ENCODE results near the gene COG5.
"Not testable (repeated sequence)": the region's sequence is repeated elsewhere in the genome, so short reads cannot be mapped to it uniquely, and the experiment has no call there.

Gene COG5

DNA sequence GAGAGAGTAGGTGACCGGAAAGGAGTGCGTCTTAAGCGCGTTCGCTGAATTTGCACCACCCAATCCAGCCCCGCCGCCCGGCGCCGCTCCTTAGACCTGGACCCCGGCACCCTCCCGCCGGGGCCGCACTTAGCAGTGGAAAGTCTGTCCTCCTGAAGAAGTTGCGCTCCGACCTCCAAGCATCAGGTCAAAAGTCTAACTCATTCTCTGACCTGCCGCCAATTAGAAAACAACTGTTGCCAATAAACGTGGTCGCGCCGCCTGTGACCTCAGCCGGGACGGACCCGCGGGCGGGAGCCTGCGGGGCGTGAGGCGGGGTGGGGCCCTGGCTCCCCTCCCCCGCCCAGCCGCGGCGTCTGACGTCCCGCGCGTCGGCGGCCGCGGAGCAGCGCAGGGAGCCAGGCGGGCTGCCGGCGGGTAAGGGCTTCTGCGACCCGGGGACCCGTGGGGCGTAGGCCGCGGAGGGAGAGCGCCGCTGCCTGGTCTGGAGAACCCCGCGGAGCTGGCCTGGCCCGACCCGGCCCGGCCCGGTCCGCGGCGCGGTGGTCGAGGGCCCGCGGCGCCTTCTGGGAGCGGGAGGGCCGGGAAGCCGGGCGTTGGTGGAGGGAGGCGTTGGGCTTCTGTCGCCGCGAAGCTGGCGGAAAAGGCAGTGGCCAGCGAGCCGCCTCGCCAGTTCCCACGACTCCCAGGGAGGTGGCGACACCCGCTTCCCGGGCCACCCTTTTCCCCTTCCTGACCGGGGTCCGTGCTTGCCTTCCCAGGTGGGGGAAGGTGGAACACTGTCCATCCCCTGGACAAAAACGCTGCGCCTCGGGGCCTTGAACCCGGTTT, 16.4 kb upstream of the COG5 start, which contains the start of gene BCAP29:
Gene BCAP29, plus strand, starts transcription at position 362 of the 831 bp plus-strand sequence. CDS start 527 bp downstream, outside the sequence.
- peak; percentile 48 for DNase-seq (ENCODE audit: low read depth)

DNA sequence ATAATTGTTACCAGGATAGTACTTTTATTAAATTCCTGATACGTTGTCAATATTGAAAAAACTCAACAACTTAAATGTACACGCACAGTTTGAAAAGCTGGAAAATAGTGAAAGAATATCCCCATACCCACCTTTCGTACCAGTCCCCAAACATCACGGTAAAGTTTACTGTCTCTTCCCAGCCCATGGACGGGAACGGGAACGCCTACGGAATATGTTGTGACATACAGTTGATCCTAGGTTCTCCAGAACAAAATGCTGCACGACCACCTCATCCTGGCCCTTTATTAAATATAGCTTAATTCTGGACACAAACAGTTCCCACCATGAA, 15.8 kb upstream of the COG5 start:
- no peak for DNase-seq (ENCODE audit: low read depth)

DNA sequence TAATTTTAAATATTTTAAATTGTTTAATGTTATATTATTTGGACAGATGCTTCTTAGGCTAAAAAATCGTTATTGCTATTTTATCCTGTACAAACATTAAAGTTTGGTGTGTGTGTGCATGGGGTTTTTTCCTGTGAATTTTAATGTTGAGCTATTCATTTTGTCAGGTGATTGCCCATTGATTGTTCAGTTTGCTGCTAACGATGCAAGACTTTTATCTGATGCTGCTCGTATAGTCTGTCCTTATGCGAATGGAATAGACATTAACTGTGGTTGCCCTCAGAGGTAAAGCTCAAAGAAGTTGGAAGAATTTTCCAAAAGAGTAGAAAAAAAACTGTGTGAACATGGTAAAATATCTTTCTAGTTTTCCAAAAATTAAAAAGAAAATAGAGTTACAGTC, 9.8 kb upstream of the COG5 start:
- no peak for DNase-seq (ENCODE audit: low read depth)

DNA sequence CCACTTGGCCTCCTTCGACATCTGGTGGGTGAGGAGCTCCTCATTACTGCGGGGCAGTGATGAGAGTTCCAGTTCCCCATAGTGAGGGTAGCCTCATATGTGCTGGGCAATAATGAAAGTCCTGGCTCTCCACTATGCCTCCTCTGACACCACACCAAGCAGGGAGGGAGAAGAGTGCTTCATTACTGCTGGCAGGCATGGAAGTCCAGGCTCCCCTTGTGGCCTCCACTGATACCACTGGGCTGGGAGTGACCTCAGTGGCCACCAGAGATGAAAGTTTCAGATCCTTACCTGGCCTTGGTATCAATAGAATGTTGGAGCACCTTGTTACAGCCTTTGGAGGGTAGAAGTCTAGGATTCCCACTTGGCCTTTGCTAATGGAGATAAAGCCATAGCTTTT, 6.6 kb upstream of the COG5 start:
- DNase-seq (ENCODE audit: low read depth), result no peak

- no peak for DNase-seq (ENCODE audit: low read depth)
These were observed 1.0 kb upstream of the COG5 start for GRCh38 chr7:107564553-107565298.

- no peak for DNase-seq (ENCODE audit: low read depth)
These were observed 492 bp downstream of the COG5 start for GRCh38 chr7:107563081-107563774.

DNA sequence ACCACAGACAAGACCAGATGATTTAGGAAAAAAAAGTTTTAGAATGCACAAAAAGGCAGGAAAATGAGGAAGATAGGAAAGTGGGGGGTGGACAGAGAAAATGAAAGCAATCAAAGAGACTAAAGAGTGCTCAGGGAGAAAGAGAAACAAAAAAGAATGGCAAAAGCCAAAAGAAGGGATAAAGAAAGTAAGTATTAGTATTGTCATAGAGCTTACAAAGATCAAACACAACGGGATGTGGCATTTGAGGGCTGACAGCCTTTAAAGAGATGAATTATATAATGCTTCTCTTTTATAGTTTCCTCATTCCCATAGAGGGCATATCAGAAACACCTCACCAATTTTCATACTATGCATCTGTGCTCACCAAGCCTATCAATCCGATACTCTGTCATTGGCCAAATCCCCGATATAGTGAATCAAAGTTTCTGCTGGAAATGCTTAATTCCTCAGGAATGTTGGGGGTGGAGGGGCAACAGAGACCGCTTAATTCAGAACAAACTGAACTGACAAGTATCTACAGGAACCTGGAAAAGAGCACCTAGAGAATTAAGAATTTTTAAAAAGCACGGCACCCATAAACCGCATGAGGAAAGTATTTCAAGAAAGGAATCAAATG, 2.7 kb downstream of the COG5 start:
- peak; percentile 45 for DNase-seq (ENCODE audit: low read depth)

DNA sequence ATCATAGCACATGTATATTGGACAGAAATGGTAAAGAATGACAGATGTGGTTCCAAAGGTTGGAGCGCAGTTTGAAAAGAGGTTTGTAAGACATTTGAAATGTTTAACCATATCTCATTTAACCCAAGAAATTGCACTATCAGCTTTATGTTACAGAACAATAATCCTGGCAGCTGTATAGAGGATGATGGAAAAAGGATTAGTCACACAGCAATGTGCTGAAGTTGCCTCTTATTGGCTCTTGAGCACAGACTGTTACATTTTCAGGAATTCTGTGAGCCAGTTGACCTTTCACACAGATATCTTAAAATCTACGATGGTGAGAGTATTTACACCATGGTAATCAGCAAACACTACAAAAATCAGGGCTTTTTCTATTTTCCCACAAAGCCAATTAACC, 3.9 kb downstream of the COG5 start:
- no peak for DNase-seq (ENCODE audit: low read depth)

DNA sequence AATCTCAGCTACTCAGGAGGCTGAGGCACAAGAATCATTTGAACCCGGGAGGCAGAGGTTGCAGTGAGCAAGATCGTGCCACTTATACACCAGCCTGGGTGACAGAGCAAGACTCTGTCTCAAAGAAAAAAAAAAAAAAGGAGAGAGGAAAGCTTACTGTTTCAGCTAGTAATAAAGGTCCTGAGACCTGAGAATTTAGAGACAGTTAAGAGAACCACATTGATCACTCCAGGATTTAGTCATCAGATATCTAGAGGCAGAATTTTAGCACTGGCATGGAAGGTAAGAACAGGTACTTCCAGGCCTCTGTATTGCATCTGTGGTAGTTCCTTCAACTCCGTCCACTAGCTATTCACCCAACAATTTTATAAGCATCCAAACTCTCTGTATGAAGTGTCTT, 7.8 kb downstream of the COG5 start:
- no peak for DNase-seq (ENCODE audit: low read depth)

- DNase-seq (ENCODE audit: low read depth), result no peak
These were observed 11.8 kb downstream of the COG5 start for GRCh38 chr7:107551936-107552335.

DNA sequence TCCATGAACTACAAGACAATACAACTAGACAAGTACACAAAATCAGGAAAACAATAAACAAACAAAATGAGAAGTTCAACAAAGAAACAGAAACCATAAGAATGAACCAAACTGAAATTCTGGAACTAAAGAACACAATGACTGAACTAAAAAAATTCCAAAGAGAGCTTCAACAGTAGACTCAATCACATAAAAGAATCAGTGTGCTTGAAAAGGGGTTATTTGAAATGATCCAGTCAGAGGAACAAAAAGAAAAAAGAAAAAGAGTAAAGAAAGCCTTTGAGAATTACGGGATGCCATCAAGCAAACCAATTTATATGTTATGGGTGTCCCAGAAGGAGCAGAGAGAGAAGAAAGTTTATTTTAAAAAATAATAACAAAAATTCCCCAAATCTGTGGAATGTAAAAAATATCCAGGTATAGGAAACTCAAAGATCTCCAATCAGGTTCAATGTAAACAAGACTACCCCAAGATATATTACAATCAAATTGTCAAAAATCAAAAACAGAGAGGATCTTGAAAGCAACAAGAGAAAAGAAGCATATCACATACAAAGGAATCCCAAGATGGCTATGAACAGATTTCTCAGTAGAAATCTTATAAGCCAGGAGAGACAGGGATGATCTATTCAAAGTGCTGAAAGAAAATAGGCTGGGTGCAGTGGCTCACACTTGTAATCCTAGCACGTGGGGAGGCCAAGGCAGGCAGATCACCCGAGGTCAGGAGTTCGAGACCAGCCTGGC, 18.7 kb downstream of the COG5 start:
- DNase-seq (ENCODE audit: low read depth), result no peak

- DNase-seq (ENCODE audit: low read depth), result no peak
These were observed 20.3 kb downstream of the COG5 start for GRCh38 chr7:107543338-107543993.

GRCh38 chr7:107538001-107538400, 25.7 kb downstream of the COG5 start:
- DNase-seq (ENCODE audit: low read depth), result no peak

DNA sequence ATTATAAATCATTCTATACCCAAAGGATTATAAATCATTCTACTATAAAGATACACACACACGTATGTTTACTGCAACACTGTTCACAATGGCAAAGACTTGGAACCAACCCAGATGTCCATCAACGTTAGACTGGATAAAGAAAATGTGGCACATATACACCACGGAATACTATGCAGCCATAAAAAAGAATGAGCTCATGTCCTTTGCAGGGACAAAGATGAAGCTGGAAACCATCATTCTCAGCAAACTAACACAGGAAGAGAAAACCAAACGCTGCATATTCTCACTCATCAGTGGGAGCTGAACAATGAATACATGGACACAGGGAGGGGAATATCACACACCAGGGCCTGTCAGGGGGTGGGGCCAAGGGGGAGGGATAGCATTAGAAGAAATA, 26.5 kb downstream of the COG5 start:
- DNase-seq (ENCODE audit: low read depth), result not testable (repeated sequence)

DNA sequence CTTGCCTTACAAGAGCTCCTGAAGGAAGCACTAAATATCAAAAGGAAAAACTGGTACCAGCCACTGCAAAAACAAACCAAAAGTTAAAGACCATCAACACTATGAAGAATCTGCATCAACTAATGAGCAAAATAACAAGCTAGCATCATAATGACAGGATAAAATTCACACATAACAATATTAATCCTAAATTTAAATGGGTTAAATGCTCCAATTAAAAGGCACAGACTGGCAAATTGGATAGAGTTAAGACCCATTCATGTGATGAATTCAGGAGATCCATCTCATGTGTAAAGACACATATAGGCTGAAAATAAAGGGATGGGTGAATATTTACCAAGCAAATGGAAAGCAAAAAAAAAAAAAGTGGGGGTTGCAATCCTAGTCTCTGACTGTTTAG, 29.6 kb downstream of the COG5 start:
- DNase-seq (ENCODE audit: low read depth), result no peak

DNA sequence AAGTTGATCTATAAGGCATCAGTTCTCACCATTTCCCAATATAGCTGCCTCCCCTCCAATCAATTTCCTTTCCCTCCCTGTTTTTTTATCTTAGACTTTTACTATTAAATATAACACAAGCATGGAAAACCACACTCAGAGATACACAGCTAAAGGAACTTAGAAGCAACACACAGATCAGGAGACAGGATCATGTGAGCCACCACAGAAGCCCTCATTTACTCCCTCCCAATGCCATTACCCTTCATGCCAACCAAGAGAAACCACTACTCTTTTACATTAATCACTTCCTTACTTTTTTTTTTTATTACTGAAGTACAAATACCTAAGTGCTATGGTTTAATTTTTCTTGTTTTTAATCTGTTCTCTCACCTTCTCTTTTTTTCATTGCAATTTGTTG, 33.0 kb downstream of the COG5 start:
- no peak for DNase-seq (ENCODE audit: low read depth)

- DNase-seq (ENCODE audit: low read depth), result no peak
These were observed 35.3 kb downstream of the COG5 start for GRCh38 chr7:107528461-107528860.

DNA sequence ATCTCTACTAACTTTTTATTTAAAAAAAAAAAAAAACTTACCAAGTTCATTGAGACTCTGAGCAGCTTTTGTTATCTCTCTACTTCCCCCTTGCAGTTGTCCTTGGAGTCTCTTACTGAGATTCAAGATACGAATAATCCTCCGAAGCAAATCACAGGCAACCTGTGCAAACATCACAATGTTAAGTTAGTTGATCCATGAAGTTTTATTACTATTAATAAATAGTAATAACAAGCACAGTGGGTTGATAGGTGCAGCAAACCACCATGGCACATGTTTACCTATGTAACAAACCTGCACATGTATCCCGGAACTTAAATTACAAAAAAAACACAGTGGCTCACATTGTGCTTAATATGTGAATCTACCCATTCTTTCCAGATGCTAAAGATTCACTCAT, 36.5 kb downstream of the COG5 start:
- DNase-seq (ENCODE audit: low read depth), result no peak

GRCh38 chr7:107526672-107527071, 37.0 kb downstream of the COG5 start:
- no peak for DNase-seq (ENCODE audit: low read depth)

DNA sequence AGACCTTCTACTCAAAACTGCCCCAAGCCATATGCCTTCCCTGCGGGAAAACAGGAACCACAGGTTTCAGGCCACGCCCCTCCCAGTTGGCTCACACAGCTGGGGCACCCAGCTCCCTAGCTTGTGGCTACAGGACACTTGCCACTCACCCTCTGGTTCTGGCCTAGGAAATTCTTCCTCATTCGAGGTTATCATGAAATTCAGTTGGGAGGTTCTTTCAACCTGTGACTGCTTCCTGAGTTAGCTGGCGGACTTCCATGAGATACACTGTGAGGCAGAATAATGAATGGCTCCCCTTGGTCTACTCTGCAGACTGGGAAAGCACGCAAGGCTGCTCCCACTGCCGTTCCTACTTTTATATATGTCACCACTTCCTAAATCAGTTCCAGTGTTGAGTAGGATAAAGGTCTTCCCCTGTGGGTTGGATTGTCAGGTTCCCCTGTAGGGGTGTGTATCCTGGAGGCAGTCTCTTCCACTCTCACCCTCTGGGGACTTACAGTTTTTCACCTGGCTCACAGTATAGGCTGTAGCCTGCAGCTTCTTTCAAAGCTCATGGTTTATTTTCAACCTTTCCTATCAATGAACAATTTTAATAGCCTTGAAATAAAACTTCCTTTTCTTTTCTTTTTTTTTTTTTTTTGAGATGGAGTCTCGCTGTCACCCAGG, 56.9 kb downstream of the COG5 start:
- no peak for DNase-seq (ENCODE audit: low read depth)
